Measurements from ENCODE around the gene GNB1L. TPM values are rescaled to one million over a fixed set of nuclear protein-coding genes. Genes with fewer than 3 reads are reported as not detected.

The GNB1L gene
- total and polyA plus RNA-seq, 5 donors from 2014 or later = 8.2 to 29.8 (median 15.2) TPM

DNA sequence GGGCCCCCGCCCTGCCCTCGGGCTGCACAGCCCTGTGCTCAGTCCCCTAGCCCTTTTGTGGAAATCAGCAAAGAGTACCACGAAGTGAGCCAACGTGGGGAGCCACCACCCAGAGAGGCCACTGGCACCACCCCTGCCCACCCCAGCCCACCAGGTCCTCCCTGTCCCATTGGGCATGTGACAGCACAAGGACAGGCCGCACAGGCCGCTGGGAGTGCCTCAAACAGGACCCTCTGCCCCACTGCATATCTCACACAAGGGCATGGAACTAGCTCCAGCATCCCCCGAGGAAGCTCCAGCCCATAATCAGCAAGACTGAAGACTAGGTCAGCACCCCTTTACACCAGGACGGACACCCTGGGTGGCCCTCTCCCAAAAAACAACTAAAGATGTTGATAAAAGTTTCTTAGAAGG is 29.7 kb downstream of the GNB1L start:
- Histone ChIP-seq H3K4me1 (ENCODE audit: control insufficient read depth, insufficient read depth, low read length, poor library complexity, severe bottlenecking) (no peaks in the 10 kb centered on the region), H3K36me3 (ENCODE audit: control insufficient read depth, insufficient read depth, low read length) (no peaks in the 10 kb centered on the region), H3K4me3 (ENCODE audit: low read depth, low read length) (no peak overlapping the region), H3K27me3 (ENCODE audit: control insufficient read depth, insufficient read depth, low read length) (no peaks in the 10 kb centered on the region), H3K9me3 (ENCODE audit: control insufficient read depth in 2 of 2, low read length in 2 of 2) (no peaks in the 10 kb centered on the region), H3K27ac (ENCODE audit: insufficient read depth, low read length, poor library complexity, severe bottlenecking) (no peak overlapping the region)
- ATAC-seq (ENCODE audit: low read depth in 2 of 2) = no peak
- Mint-ChIP-seq H3K36me3 (peaks cover 14% of the 10 kb centered on the region), H3K27ac (no peak overlapping the region), H3K4me1 (peaks cover 0 to 4% (median 2%) of the 10 kb centered on the region in 4 donors), H3K4me3 (no peak overlapping the region), H3K27me3 (no peaks in the 10 kb centered on the region), H3K9me3 (no peaks in the 10 kb centered on the region)
- DNase-seq = no peak

DNA sequence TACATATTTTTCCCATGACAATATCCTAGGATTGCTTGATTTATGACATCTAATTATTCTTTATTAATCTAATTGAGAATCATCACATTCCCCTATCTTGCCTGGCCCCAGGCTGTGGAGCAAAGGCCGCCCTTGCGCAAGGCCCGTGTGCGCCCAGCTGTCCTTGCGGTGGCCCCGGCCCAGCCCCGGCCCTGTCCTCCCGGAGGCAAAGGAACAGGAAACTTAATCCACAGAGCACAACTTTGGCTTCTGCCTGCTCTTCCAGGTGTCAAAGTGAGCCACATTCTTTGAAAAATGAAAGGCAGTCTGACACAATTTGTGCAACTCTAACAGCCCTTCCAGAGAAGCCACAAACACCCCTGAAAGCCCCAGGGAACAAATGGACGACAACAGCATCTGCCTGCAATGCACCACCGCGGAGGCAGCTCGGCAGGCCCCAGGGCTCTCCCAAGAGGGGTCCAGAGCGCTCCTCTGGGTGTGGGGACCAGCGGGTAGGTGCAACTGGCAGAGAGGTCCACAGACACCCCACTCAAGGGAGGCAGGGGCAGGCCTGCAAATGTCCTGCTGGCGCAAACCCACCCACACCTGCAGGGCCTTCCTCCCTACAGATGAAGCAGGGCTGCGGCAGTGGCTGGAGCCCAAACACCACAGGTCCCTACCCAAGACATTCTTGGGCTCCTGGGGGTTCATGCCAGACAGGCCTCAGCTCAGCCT is 30.3 kb downstream of the GNB1L start:
- no peak for ATAC-seq (ENCODE audit: low read depth in 2 of 2)
- peaks cover 14% of the 10 kb centered on the region for H3K36me3 Mint-ChIP-seq
- no peak overlapping the region for H3K27ac Mint-ChIP-seq
- H3K4me3 Mint-ChIP-seq = no peak overlapping the region
- no peak for DNase-seq
- H3K27me3 Mint-ChIP-seq = no peaks in the 10 kb centered on the region
- Histone ChIP-seq H3K27me3 (ENCODE audit: control insufficient read depth, insufficient read depth, low read length) (no peaks in the 10 kb centered on the region), H3K4me3 (ENCODE audit: low read depth, low read length) (no peak overlapping the region), H3K9me3 (ENCODE audit: control insufficient read depth in 2 of 2, low read length in 2 of 2) (no peaks in the 10 kb centered on the region), H3K36me3 (ENCODE audit: control insufficient read depth, insufficient read depth, low read length) (no peaks in the 10 kb centered on the region), H3K27ac (ENCODE audit: insufficient read depth, low read length, poor library complexity, severe bottlenecking) (no peak overlapping the region), H3K4me1 (ENCODE audit: control insufficient read depth, insufficient read depth, low read length, poor library complexity, severe bottlenecking) (no peaks in the 10 kb centered on the region)
- H3K9me3 Mint-ChIP-seq = no peaks in the 10 kb centered on the region
- H3K4me1 Mint-ChIP-seq = peaks cover 0 to 4% (median 2%) of the 10 kb centered on the region in 4 donors

DNA sequence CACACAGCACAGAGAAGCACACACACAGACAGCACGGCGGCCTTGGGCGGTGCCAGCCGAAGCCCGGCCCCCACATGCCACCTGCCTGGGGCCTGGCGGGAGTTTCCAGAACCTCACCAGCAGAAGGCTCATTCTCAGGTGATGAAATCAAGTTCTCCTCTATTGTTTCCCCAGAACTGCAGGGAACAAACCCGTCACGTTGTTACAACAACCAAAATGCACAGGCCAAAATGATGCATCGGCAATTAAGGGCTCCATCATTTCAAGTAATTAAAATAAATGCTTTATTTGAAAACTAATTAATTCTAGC is 30.8 kb downstream of the GNB1L start:
- Mint-ChIP-seq H3K4me1 (peaks cover 0 to 4% (median 2%) of the 10 kb centered on the region in 4 donors), H3K27ac (no peak overlapping the region), H3K36me3 (peaks cover 14% of the 10 kb centered on the region), H3K9me3 (no peaks in the 10 kb centered on the region), H3K27me3 (no peaks in the 10 kb centered on the region), H3K4me3 (no peak overlapping the region)
- Histone ChIP-seq H3K36me3 (ENCODE audit: control insufficient read depth, insufficient read depth, low read length) (no peaks in the 10 kb centered on the region), H3K27ac (ENCODE audit: insufficient read depth, low read length, poor library complexity, severe bottlenecking) (no peak overlapping the region), H3K4me3 (ENCODE audit: low read depth, low read length) (no peak overlapping the region), H3K4me1 (ENCODE audit: control insufficient read depth, insufficient read depth, low read length, poor library complexity, severe bottlenecking) (no peaks in the 10 kb centered on the region), H3K27me3 (ENCODE audit: control insufficient read depth, insufficient read depth, low read length) (no peaks in the 10 kb centered on the region), H3K9me3 (ENCODE audit: control insufficient read depth in 2 of 2, low read length in 2 of 2) (no peaks in the 10 kb centered on the region)
- ATAC-seq (ENCODE audit: low read depth in 2 of 2) (no peak), DNase-seq (no peak)

DNA sequence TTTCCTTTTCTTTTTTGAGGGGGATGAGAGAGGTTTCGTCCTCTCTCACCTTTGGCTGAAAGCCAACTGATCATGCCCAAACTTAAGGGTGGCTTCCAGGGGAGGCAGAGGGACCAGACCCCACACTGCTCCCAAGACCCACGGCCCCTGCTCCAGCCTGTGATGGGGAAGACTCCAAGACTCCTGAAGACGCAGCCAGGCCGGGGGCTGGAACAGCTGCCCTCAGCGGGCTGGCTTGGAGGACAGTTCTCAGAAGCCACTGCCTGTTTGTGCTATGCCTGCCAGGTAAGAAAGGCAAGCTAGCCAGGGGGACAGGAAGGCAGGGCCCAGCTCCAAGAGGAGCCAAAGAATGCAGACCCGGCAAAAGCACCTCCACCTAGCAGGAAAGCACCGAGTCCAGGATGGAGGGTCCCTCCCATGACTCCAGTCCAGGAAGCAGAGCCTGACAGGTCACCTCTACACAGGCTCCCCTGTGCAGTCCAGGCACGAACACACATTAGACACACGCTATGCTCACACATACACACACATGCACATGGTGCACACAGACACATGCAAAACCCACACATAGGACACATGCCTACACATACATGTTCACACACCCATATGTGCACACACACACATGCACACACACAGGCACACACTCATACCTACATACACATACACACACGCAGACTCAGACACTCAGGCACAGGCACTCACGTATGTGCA is 31.3 kb downstream of the GNB1L start:
- peaks cover 0 to 4% (median 2%) of the 10 kb centered on the region in 4 donors for H3K4me1 Mint-ChIP-seq
- no peak overlapping the region for H3K4me3 Mint-ChIP-seq
- Histone ChIP-seq H3K4me3 (ENCODE audit: low read depth, low read length) (no peak overlapping the region), H3K36me3 (ENCODE audit: control insufficient read depth, insufficient read depth, low read length) (no peaks in the 10 kb centered on the region), H3K9me3 (ENCODE audit: control insufficient read depth in 2 of 2, low read length in 2 of 2) (no peaks in the 10 kb centered on the region), H3K27me3 (ENCODE audit: control insufficient read depth, insufficient read depth, low read length) (no peaks in the 10 kb centered on the region), H3K4me1 (ENCODE audit: control insufficient read depth, insufficient read depth, low read length, poor library complexity, severe bottlenecking) (no peaks in the 10 kb centered on the region), H3K27ac (ENCODE audit: insufficient read depth, low read length, poor library complexity, severe bottlenecking) (no peak overlapping the region)
- H3K27me3 Mint-ChIP-seq = no peaks in the 10 kb centered on the region
- peak overlapping the region in 1 of 3 donors; percentile 26 for H3K27ac Mint-ChIP-seq
- H3K9me3 Mint-ChIP-seq = no peaks in the 10 kb centered on the region
- DNase-seq (no peak), ATAC-seq (ENCODE audit: low read depth in 2 of 2) (no peak)
- H3K36me3 Mint-ChIP-seq = peaks cover 14% of the 10 kb centered on the region

DNA sequence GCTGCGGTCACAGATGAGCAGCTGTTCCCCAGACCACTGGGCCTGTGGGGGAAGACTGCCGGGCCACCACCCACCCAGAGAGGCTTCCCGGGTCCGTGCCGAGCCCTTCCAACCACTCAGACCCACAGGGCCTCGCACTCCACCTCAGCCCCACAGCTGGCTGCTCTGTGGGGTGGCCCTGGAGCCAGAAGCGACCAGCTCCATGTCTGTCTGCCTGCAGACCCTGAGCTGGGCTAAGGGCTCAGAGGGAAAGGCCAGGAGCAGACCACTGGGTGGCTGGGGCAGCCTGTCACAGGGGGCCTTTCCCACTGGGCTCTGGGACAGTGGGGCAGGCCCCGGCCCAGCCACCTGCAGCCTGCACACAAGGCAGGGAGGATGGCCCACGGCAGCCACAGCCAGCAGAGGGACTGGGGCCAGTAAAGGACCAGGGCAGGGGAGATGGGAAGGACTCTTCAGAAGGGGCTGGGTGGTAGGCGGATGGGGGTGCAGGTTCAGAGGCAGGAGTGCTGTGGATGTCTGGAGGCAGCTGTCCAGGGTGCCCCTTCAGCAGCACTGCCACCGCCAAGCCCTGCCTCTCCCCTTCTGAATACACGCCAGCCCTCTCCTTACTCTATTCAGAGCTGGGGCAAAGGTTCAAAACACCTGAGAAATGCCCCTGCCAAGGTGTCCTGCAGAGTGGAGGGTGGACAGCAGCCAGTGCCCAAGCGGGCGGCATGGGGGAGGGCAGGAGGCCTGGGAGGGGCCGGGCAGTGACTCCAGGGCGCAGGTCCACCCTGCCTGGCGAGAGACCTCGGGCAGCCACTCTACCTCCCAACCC is 32.2 kb downstream of the GNB1L start:
- Mint-ChIP-seq H3K4me3 (no peak overlapping the region), H3K36me3 (peaks cover 9% of the 10 kb centered on the region), H3K4me1 (peaks cover 0 to 4% (median 2%) of the 10 kb centered on the region in 4 donors), H3K9me3 (no peaks in the 10 kb centered on the region), H3K27ac (no peak overlapping the region), H3K27me3 (no peaks in the 10 kb centered on the region)
- no peak for ATAC-seq (ENCODE audit: low read depth in 2 of 2)
- Histone ChIP-seq H3K36me3 (ENCODE audit: control insufficient read depth, insufficient read depth, low read length) (no peaks in the 10 kb centered on the region), H3K4me1 (ENCODE audit: control insufficient read depth, insufficient read depth, low read length, poor library complexity, severe bottlenecking) (no peaks in the 10 kb centered on the region), H3K27ac (ENCODE audit: insufficient read depth, low read length, poor library complexity, severe bottlenecking) (no peak overlapping the region), H3K27me3 (ENCODE audit: control insufficient read depth, insufficient read depth, low read length) (no peaks in the 10 kb centered on the region), H3K4me3 (ENCODE audit: low read depth, low read length) (no peak overlapping the region), H3K9me3 (ENCODE audit: control insufficient read depth in 2 of 2, low read length in 2 of 2) (no peaks in the 10 kb centered on the region)
- no peak for DNase-seq

DNA sequence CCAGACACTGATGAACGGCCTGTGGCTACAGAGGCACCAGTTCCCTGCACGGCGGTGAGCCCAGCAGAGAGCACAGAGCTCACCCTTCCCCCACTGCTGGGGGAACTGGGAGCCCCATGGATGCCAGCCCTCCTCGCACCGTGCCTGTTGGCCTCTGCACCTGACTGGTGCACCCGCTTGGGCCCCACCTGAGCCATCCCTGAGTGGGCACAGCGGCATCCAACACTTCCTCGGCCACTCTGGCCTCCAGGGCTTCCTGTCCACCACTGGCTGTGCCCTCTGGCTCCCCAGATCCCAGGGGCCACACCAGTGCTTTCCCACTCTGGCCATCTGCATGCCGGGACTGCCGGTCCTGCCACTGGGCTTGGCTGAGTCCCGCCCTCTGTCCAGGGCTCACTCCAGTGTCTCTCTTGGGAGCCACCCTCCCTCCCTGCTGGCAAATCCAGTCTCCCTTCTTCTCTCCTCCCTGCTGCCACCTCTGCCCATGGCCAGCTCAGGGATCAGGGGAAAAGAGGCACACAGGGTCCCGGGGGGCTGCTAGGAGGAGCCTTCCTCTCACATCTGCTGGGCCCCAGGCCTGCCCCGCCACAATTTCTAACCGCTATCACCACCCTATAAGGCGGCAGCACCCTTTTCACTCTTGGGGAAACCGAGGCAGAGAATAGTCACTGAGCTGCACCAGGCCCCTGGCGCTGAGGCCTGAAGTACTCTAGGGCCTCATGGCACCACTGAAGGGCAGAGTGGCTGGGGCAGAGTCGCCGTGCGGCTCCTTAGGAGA is 33.0 kb downstream of the GNB1L start:
- Mint-ChIP-seq H3K27ac (no peak overlapping the region), H3K27me3 (no peaks in the 10 kb centered on the region), H3K4me3 (no peak overlapping the region), H3K9me3 (no peaks in the 10 kb centered on the region), H3K36me3 (peaks cover 9% of the 10 kb centered on the region), H3K4me1 (peaks cover 0 to 4% (median 1%) of the 10 kb centered on the region in 4 donors)
- no peaks in the 10 kb centered on the region for H3K36me3 ChIP-seq (ENCODE audit: control insufficient read depth, insufficient read depth, low read length)
- H3K27ac ChIP-seq (ENCODE audit: insufficient read depth, low read length, poor library complexity, severe bottlenecking) = no peak overlapping the region
- no peaks in the 10 kb centered on the region for H3K9me3 ChIP-seq (ENCODE audit: control insufficient read depth in 2 of 2, low read length in 2 of 2)
- no peaks in the 10 kb centered on the region for H3K4me1 ChIP-seq (ENCODE audit: control insufficient read depth, insufficient read depth, low read length, poor library complexity, severe bottlenecking)
- DNase-seq (no peak), ATAC-seq (ENCODE audit: low read depth in 2 of 2) (no peak)
- H3K27me3 ChIP-seq (ENCODE audit: control insufficient read depth, insufficient read depth, low read length) = no peaks in the 10 kb centered on the region
- no peak overlapping the region for H3K4me3 ChIP-seq (ENCODE audit: low read depth, low read length)

- Histone ChIP-seq H3K4me1 (ENCODE audit: control insufficient read depth, insufficient read depth, low read length, poor library complexity, severe bottlenecking) (no peaks in the 10 kb centered on the region), H3K36me3 (ENCODE audit: control insufficient read depth, insufficient read depth, low read length) (no peaks in the 10 kb centered on the region), H3K4me3 (ENCODE audit: low read depth, low read length) (no peak overlapping the region), H3K27me3 (ENCODE audit: control insufficient read depth, insufficient read depth, low read length) (no peaks in the 10 kb centered on the region), H3K27ac (ENCODE audit: insufficient read depth, low read length, poor library complexity, severe bottlenecking) (no peak overlapping the region), H3K9me3 (ENCODE audit: control insufficient read depth in 2 of 2, low read length in 2 of 2) (no peaks in the 10 kb centered on the region)
- Mint-ChIP-seq H3K9me3 (no peaks in the 10 kb centered on the region), H3K36me3 (peaks cover 4% of the 10 kb centered on the region), H3K4me1 (peaks cover 0 to 6% (median 3%) of the 10 kb centered on the region in 4 donors), H3K27me3 (no peaks in the 10 kb centered on the region), H3K27ac (no peak overlapping the region), H3K4me3 (no peak overlapping the region)
- DNase-seq = no peak
- no peak for ATAC-seq (ENCODE audit: low read depth in 2 of 2)
These were observed 33.7 kb downstream of the GNB1L start for GRCh38 chr22:19820880-19821522.
